Stimulated activated CD4-positive, alpha-beta T cell treated with anti-CD3 and anti-CD28 coated beads, Interleukin-1b, Interleukin-23, amount 100 ng/mL, for 4 hours (primary cell): ENCODE results near the gene GLIPR1L2.

Experiments used
- DNase-seq, 2 donors: peaks; one replicate each; pipeline ENCODE4 v3.0.0-alpha.2; 2020; ENCODE audit warnings: low read depth in 2 of 2

GLIPR1L2 gene

DNA sequence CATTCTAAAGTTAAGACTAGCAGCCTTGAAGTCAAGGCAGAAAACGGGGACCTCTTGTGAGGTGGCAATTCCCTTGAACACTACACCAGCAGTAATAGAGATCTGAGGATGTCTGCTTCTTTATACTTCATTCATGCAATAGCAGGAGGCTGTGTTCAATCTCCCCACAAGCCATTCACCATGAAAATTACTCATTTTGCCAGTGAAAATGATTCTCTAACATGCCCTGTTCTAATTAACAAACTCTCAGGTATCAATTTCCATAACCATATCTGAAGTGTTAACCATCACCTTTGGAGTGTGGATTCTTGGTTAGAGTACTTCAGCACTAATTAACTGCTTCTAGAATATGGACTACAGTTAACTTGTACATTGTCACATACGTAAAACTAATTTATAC is 86.2 kb downstream of the GLIPR1L2 start:
- DNase-seq = no peak

DNA sequence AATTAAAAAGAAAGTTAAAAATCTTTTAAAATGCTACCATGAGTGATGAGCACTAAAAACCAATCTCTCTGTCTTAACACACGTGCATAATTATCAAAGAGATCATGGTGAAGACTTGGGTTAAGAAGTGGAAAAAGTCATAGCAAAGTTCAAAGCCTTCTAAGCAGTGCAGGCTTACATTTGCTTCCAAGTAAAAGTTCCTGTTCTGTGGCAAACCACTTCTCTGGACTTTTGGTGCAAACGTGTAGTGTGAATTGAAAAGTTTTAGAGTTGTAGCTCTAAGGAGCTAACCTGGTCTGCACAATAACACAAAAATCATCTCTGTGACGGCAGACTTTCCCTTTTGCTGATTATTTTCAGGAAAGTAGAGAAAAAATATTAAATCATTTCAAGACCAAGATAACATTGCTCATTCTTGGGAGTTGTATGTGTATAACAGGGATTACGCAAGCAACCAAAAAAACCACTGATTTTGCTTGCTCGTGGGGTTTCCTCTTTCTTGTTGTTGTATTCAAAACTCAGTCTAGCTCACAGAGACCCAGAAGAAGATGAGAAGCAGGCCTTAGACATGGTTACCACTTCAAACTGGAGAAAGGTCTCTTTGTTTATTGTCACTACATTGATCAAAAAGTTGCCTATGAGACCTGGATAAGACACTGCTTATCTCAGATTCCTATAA is 87.4 kb downstream of the GLIPR1L2 start:
- DNase-seq = no peak

DNA sequence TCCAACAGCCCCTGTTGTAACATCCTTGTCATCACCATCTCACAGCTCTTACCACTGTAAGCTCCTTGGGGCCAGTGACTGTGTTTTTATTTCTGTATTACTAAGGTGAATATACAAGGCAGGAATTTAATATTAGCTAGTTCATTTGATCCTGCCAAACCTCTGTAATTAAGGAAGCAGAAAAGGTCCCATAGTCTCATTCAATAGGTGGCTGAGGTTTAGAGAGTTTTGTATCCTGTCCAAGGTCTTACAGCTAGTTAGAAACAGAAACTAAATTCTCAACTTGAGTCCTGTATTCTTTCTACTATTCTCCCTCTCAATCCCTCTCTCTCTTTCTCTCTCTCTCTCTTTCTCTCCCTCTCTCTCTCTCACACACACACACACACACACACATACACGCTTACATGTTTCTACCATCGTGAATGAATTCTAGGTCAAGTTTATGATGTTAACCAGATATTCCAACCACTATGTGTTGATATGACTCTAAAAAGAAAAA is 89.1 kb downstream of the GLIPR1L2 start:
- DNase-seq = no peak

DNA sequence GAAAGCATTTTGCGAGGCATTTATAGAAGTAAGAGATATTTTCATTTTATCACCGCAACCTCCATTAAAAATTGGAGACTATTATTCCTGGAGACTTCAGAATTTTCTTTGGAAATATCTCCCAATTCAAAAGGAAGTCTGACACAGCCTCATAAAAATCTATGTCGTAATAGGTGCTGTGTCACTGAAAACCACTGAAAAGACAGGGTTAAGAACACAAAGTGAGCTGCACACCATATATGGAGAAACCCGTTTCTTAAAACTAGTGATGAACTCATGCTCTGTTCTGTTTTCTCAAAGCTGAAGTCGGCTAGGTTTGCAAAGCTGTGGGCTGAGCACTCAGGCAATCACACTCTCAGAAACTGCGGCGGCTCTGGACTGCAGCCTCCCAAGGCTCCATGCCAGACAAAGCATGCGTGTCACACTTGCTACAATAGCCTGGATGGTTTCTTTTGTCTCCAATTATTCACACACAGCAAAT is 89.6 kb downstream of the GLIPR1L2 start, which contains the start of gene GLIPR1:
Gene GLIPR1, plus strand, starts transcription at position 287 of the 481 bp plus-strand sequence. Its CDS starts 126 bp downstream, at position 413.
- DNase-seq = peak; percentile 51 to 59

DNA sequence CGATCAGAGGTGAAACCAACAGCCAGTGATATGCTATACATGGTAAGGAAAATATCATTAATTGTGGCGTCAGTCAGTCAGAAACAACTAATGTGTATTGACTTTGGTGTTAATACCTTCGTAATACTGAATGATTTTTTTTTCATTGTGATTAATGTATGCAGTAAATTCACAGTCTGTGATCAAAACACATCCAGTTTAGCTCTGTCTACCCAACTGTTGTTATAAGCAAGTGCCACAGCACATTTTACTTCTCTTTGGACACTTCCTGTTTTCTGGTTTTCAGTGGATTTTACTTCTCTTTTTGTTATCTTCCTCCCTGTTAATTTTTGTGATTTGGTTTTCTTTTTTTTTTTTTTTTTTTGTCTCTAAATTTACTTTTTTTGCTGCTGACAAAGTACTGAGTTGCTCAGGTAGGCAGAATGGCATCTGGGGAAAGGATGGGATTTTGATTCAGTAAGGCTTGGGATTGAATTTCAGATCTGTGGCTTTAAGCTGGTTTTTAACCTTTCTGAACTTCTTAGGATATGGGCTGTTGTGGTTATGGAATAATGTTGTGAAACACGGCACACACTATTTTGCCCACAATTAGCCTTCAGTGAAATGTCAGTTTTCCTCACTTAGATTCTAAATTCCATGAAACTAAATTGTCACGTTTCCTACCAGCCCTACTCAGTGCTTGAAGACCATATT is 90.3 kb downstream of the GLIPR1L2 start:
- DNase-seq = no peak

DNA sequence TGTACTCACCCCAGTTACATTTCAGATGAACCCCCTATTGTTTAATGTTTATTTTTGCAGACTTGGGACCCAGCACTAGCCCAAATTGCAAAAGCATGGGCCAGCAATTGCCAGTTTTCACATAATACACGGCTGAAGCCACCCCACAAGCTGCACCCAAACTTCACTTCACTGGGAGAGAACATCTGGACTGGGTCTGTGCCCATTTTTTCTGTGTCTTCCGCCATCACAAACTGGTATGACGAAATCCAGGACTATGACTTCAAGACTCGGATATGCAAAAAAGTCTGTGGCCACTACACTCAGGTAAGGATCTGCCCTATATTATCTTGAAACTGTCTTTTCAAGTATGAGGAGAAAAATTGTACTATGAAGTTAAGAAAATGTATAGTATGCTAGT is 90.9 kb downstream of the GLIPR1L2 start:
- DNase-seq = no peak
